GM12878 (cell line): ENCODE measurements around the gene NCAN. TPM values are rescaled to one million over a fixed set of nuclear protein-coding genes. Genes with fewer than 3 reads are reported as not detected.

Experiments used
- ATAC-seq: fragments of 200-7000 bp; cut with Tn5 transposase; 3 replicates; pipeline ENCODE4 v1.9.1; 2020; ENCODE audit warnings: mild to moderate bottlenecking, moderate library complexity
- BruUV-seq: library from RNA; stranded (reverse); fragments of 400-500 nt; replicated peaks from 2 replicates; lab custom pipeline; 2021; lab: Mats Ljungman, UMichigan
- CTCF ChIA-PET: fragments of 300-600 bp; sonication (Branson Sonifier 250); formaldehyde crosslinking; extraction: SDS; loops from one replicate; lab custom pipeline; 2021; ENCODE audit warnings: inconsistent platforms; lab: Yijun Ruan, JAX
- POLR2A ChIA-PET: fragments of 350-600 bp; formaldehyde crosslinking; extraction: SDS; loops from one replicate; lab custom pipeline; 2021; ENCODE audit warnings: inconsistent platforms; lab: Charles Lee
- RAD21 ChIA-PET: fragments of 300-600 bp; sonication (Branson Sonifier 250); formaldehyde crosslinking; loops from one replicate; lab custom pipeline; 2023; ENCODE audit warnings: antibody characterized with exemption; ENCODE audit not compliant: unreplicated experiment; lab: Charles Lee
- SMC1A ChIA-PET: fragments of 300-600 bp; sonication (Branson Sonifier 250); formaldehyde crosslinking; loops from one replicate; lab custom pipeline; 2023; ENCODE audit not compliant: unreplicated experiment, uncharacterized antibody; lab: Charles Lee
- DNase-seq: peaks from one replicate; pipeline ENCODE4 v3.0.0-alpha.2; 2011; ENCODE audit warnings: low read depth, low spot score
- FAIRE-seq: peaks from 3 replicates; lab custom pipeline; 2011; peaks lifted over from hg19 to GRCh38; lab: Jason Lieb, UNC
- H2AFZ ChIP-seq: 2 replicates; pipeline ENCODE4 v1.6.0; 2011; ENCODE audit warnings: low read depth, low read length, control low read depth; ENCODE audit not compliant: control insufficient read depth
- H3K27ac ChIP-seq: 2 replicates; pipeline ENCODE4 v1.5.1; 2011; ENCODE audit warnings: control low read depth; ENCODE audit not compliant: control insufficient read depth, insufficient read depth
- H3K27me3 ChIP-seq, 2 experiments: replicated peaks in 1 of 2; 2 replicates each; pipeline versions ENCODE4 v1.6.0 to v1.6.1; 2011; ENCODE audit warnings: low read length in 1 of 2; ENCODE audit not compliant: control insufficient read depth in 2 of 2, insufficient read depth in 2 of 2
- H3K36me3 ChIP-seq, 2 experiments: 2 replicates each; pipeline ENCODE4 v1.5.1; 2011; ENCODE audit warnings: low read length in 1 of 2; ENCODE audit not compliant: control insufficient read depth in 2 of 2, insufficient read depth in 2 of 2
- H3K4me1 ChIP-seq: 2 replicates; pipeline ENCODE4 v1.6.1; 2011; ENCODE audit warnings: mild to moderate bottlenecking, low read length, moderate library complexity, mixed read lengths; ENCODE audit not compliant: control insufficient read depth, insufficient read depth
- H3K4me2 ChIP-seq: 2 replicates; pipeline ENCODE4 v1.6.0; 2011; ENCODE audit warnings: control low read depth; ENCODE audit not compliant: control insufficient read depth, insufficient read depth
- H3K4me3 ChIP-seq: fragments of 200-600 bp; sonication (generic); 2 replicates; pipeline ENCODE4 v1.5.1; 2016
- H3K79me2 ChIP-seq: 2 replicates; pipeline ENCODE4 v1.6.0; 2011; ENCODE audit warnings: low read length; ENCODE audit not compliant: control insufficient read depth, insufficient read depth
- H3K9ac ChIP-seq: 2 replicates; pipeline ENCODE4 v1.8.0; 2011; ENCODE audit warnings: low read length, control low read depth, mixed read lengths; ENCODE audit not compliant: control insufficient read depth, insufficient read depth
- H3K9me3 ChIP-seq: replicated peaks from 3 replicates; pipeline ENCODE4 v1.5.1; 2011; ENCODE audit warnings: mild to moderate bottlenecking, low read length; ENCODE audit not compliant: control insufficient read depth, insufficient read depth
- H4K20me1 ChIP-seq: 2 replicates; pipeline ENCODE4 v1.6.0; 2011; ENCODE audit not compliant: control insufficient read depth, insufficient read depth
- ASH2L ChIP-seq: fragments of 300-600, 200-600 bp; sonication (generic); IDR thresholded peaks from 2 replicates; pipeline ENCODE4 v1.6.1; 2017; ENCODE audit warnings: low read depth, mild to moderate bottlenecking, borderline replicate concordance
- PML ChIP-seq: IDR thresholded peaks from 2 replicates; pipeline ENCODE4 v1.6.1; 2012; ENCODE audit warnings: low read length, inconsistent platforms
- RAD21 ChIP-seq: IDR thresholded peaks from 2 replicates; pipeline ENCODE4 v1.6.1; 2011; ENCODE audit warnings: mild to moderate bottlenecking, low read depth, low read length, moderate library complexity; ENCODE audit not compliant: insufficient read depth
- SIN3A ChIP-seq: IDR thresholded peaks from 2 replicates; pipeline ENCODE4 v1.6.1; 2012; ENCODE audit warnings: low read depth, low read length, improper control_type of control experiment
- SMAD5 ChIP-seq: IDR thresholded peaks from 2 replicates; pipeline ENCODE4 v1.6.1; 2016; ENCODE audit warnings: antibody characterized with exemption, low read depth
- SMC3 ChIP-seq: IDR thresholded peaks from 2 replicates; pipeline ENCODE4 v1.6.1; 2011; ENCODE audit warnings: low read length, improper control_type of control experiment, borderline replicate concordance
- TAF1 ChIP-seq: IDR thresholded peaks from 2 replicates; pipeline ENCODE4 v1.6.1; 2011; ENCODE audit warnings: mild to moderate bottlenecking, low read depth, low read length, borderline replicate concordance
- WGBS: methylation state at CpG from one replicate; pipeline ENCODE4 v1.1.6; 2016; ENCODE audit warnings: low lambda C conversion rate; ENCODE audit not compliant: insufficient replicate concordance, insufficient coverage; ENCODE audit errors: missing lambda C conversion rate; 5-methylcytosine and 5-hydroxymethylcytosine counted together
- in situ Hi-C: fragments of 300-500 bp; cut with MboI; formaldehyde crosslinking; loops from 9 replicates; pipeline ENCODE4 v1.14.3; 2018; ENCODE audit warnings: mixed read lengths
- intact Hi-C: fragments of 100-400 bp; cut with micrococcal nuclease; formaldehyde crosslinking; loops from one replicate; pipeline ENCODE4 v1.14.2; 2022; ENCODE audit not compliant: unreplicated experiment
- polyA plus RNA-seq, 11 experiments: library from polyadenylated mRNA; depleted of rRNA in 4 of 11; unstranded in 6 of 11; stranded (reverse) in 5 of 11; fragments of >200 nt; fragmentation: Nextera tagmentation in 4 of 11; fragmentation: Illumina TruSeq in 1 of 11; extraction: Ambion mirVana in 4 of 11; extraction: Trizol in 1 of 11; gene quantifications; 1 replicate in 1 of 11; 2 replicates in 10 of 11; pipeline versions ENCODE4 v1.2.1 to v1.2.3, GENCODE V29; 2011 to 2016; ENCODE audit warnings: inconsistent platforms in 2 of 11, missing spikeins in 2 of 11, low read depth in 1 of 11
- total RNA-seq, 4 experiments: library from RNA; depleted of rRNA in 3 of 4; stranded (reverse); fragments of >200 nt in 3 of 4; fragmentation: Illumina TruSeq in 1 of 4; extraction: Trizol in 1 of 4; gene quantifications; 2 replicates each; pipeline versions ENCODE4 v1.2.1 to v1.2.3, GENCODE V29; 2013 to 2021
- TF ChIP-seq, protein P1 (sequence below): fragments of 450-650 bp; IDR thresholded peaks from 2 replicates; pipeline ENCODE4 v1.6.1; 2017; ENCODE audit warnings: mild to moderate bottlenecking
- TF ChIP-seq, protein P2 (sequence below): IDR thresholded peaks from 2 replicates; pipeline ENCODE4 v1.6.1; 2012; ENCODE audit warnings: mild to moderate bottlenecking, low read depth, low read length

The NCAN gene
- total and polyA plus RNA-seq, 10 of the 15 experiments (the other 5 are each of a cell fraction or from before 2014, with no cell fraction given) = 0.02 to 0.34 (median 0.12) TPM; not detected in 1

DNA sequence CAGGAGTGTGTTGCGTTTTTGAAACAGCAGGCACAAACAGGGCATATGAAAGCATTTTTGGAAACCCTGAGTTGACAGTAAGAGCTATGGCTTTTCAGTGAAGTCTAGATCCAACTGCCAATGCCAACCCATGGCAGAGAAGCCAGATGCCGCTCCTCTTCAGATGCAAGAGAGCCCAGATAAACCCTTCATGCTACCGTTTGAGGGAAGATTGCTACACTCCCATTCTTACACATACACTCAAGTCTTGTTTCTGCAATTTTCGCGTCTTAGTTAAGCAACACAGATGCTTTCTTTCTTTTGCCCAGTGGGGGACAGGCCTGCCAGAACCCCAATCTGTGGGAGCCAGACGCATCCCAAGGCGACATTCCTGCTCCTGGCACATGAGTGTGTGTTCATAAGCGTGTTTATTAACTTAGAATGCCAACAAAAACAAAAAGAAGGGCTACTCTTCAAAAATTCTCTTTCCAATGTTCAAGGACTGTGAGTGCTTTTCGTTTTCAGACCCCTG is 30.2 kb upstream of the NCAN start:
- no peak overlapping the region for H2AFZ ChIP-seq
- ChIA-PET CTCF (no interaction called here), RAD21 (no interaction called here), SMC1A (no interaction called here), POLR2A (interaction anchor here (0.5 kb wide), 1 partner anchor 12 kb away, joined by 4 read pairs; no protein-coding TSS in a partner anchor)
- intact Hi-C loops = no loop called here
- H3K27ac ChIP-seq = no peak overlapping the region
- BruUV-seq = no TSS peak
- no peak overlapping the region for H3K4me3 ChIP-seq
- in situ Hi-C loops = no loop called here
- H3K36me3 ChIP-seq = peaks cover 0 to 3% of the 10 kb centered on the region in 2 experiments; a peak in 2 of 4 replicates
- H3K9ac ChIP-seq = no peak overlapping the region
- no peaks in the 10 kb centered on the region for H3K4me1 ChIP-seq
- WGBS = 94% methylated on average over 9 of the region's 9 CpGs
- H3K79me2 ChIP-seq = no peaks in the 10 kb centered on the region
- FAIRE-seq = no peak
- H3K4me2 ChIP-seq = no peak overlapping the region
- no peaks in the 10 kb centered on the region for H4K20me1 ChIP-seq
- DNase-seq = no peak
- peaks cover 2% of the 10 kb centered on the region; the same call in 1 of the 3 replicates for H3K9me3 ChIP-seq
- H3K27me3 ChIP-seq = no peaks in the 10 kb centered on the region
- ATAC-seq = no peak
- TF ChIP-seq TAF1 = no peak
- no peak for TF ChIP-seq SIN3A
- TF ChIP-seq, all 136 proteins: peak for 0

DNA sequence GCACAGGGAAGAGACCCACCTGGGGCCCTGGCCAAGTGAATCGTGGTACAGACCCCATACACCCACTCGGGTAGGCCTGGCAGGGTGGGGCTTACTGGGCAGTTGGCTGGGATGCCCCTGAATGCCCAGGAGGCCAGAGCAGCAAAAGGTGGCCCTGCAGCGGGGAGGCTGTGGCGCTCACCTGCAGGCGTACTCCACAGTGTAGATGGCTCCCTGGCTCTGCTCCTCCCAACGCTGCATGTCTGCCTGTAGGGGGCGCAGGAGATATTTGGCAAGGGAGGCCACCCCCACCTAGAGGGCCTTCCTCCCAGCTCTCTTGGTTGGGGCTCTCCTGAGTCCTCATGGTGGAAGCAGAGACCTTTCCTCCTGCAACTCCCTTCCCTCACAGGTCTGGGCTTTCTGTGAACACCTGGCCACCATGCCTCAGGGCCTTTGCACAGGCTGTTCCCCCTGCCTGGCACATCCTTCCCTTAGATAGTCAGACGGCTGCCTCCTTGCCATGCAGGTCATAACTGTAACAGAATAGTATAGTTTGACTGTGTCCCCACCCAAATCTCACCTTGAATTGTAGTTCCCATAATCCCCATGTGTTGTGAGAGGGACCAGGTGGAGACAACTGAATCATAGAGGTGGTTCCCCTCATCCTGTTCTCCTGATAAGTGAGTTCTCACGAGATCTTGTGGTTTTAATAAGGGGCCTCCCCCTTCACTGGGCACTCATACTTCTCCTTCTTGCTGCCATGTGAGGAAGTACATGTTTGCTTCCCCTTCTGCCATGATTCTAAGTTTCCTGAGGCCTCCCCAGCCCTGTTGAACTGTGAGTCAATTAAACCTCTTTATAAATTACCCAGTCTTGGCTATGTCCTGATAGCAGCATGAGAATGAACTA is 25.7 kb upstream of the NCAN start:
- ATAC-seq = peak; percentile 95
- H3K9ac ChIP-seq = no peak overlapping the region
- H2AFZ ChIP-seq = no peak overlapping the region
- WGBS = 64% methylated on average over 9 of the region's 9 CpGs
- H3K4me3 ChIP-seq = no peak overlapping the region
- no peaks in the 10 kb centered on the region for H4K20me1 ChIP-seq
- intact Hi-C loops (no loop called here), in situ Hi-C loops (no loop called here)
- H3K36me3 ChIP-seq = peaks cover 2 to 3% of the 10 kb centered on the region in 2 experiments; a peak in 2 of 4 replicates
- RAD21 ChIA-PET = interaction anchor here (1.0 kb wide), 1 partner anchor 11 kb away, joined by 4 read pairs; no protein-coding TSS in a partner anchor
- H3K79me2 ChIP-seq = peaks cover 11% of the 10 kb centered on the region
- SMC1A ChIA-PET = no interaction called here
- no peak for DNase-seq
- FAIRE-seq = no peak
- no peaks in the 10 kb centered on the region for H3K27me3 ChIP-seq
- POLR2A ChIA-PET = no interaction called here
- BruUV-seq = no TSS peak
- no peak overlapping the region for H3K27ac ChIP-seq
- H3K4me1 ChIP-seq = peaks cover 6% of the 10 kb centered on the region; the same call in 1 of the 2 replicates
- no peak overlapping the region for H3K4me2 ChIP-seq
- CTCF ChIA-PET = interaction anchor here (0.6 to 1.0 kb wide), 3 partner anchors 30 to 176 kb away, joined by 3 read pairs; no protein-coding TSS in a partner anchor
- H3K9me3 ChIP-seq = peaks cover 2% of the 10 kb centered on the region; the same call in 1 of the 3 replicates
- TF ChIP-seq RAD21 (peak; percentile 59), SMAD5 (no peak), SMC3 (peak; percentile 32; the same call in 1 of the 2 replicates), PML (no peak), ASH2L (no peak)
- TF ChIP-seq, protein P1, sequence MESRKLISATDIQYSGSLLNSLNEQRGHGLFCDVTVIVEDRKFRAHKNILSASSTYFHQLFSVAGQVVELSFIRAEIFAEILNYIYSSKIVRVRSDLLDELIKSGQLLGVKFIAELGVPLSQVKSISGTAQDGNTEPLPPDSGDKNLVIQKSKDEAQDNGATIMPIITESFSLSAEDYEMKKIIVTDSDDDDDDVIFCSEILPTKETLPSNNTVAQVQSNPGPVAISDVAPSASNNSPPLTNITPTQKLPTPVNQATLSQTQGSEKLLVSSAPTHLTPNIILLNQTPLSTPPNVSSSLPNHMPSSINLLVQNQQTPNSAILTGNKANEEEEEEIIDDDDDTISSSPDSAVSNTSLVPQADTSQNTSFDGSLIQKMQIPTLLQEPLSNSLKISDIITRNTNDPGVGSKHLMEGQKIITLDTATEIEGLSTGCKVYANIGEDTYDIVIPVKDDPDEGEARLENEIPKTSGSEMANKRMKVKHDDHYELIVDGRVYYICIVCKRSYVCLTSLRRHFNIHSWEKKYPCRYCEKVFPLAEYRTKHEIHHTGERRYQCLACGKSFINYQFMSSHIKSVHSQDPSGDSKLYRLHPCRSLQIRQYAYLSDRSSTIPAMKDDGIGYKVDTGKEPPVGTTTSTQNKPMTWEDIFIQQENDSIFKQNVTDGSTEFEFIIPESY = 0 out of 2 replicates have a peak, but pooled peaks have one; percentile 32
- TF ChIP-seq, protein P2, sequence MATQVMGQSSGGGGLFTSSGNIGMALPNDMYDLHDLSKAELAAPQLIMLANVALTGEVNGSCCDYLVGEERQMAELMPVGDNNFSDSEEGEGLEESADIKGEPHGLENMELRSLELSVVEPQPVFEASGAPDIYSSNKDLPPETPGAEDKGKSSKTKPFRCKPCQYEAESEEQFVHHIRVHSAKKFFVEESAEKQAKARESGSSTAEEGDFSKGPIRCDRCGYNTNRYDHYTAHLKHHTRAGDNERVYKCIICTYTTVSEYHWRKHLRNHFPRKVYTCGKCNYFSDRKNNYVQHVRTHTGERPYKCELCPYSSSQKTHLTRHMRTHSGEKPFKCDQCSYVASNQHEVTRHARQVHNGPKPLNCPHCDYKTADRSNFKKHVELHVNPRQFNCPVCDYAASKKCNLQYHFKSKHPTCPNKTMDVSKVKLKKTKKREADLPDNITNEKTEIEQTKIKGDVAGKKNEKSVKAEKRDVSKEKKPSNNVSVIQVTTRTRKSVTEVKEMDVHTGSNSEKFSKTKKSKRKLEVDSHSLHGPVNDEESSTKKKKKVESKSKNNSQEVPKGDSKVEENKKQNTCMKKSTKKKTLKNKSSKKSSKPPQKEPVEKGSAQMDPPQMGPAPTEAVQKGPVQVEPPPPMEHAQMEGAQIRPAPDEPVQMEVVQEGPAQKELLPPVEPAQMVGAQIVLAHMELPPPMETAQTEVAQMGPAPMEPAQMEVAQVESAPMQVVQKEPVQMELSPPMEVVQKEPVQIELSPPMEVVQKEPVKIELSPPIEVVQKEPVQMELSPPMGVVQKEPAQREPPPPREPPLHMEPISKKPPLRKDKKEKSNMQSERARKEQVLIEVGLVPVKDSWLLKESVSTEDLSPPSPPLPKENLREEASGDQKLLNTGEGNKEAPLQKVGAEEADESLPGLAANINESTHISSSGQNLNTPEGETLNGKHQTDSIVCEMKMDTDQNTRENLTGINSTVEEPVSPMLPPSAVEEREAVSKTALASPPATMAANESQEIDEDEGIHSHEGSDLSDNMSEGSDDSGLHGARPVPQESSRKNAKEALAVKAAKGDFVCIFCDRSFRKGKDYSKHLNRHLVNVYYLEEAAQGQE = no peak
